GM18498 (cell line): Measurements from ENCODE around the gene CSK.

Experiments
- ATAC-seq: cut with Tn5 transposase; IDR thresholded peaks from one replicate; pipeline ENCODE4 v1.9.1; 2021; ENCODE audit warnings: mild to moderate bottlenecking, moderate library complexity; ENCODE audit not compliant: unreplicated experiment

The CSK gene

GRCh38 chr15:74822233-74822632 lies 40.4 kb downstream of the CSK start:
- no peak for ATAC-seq

- ATAC-seq = no peak
These were observed 41.4 kb downstream of the CSK start for GRCh38 chr15:74823324-74823723.

- ATAC-seq = no peak
These were observed 43.1 kb downstream of the CSK start for GRCh38 chr15:74824976-74825375.

GRCh38 chr15:74825866-74826265 lies 44.0 kb downstream of the CSK start:
- no peak for ATAC-seq

- ATAC-seq = no peak
These were observed 44.5 kb downstream of the CSK start, which contains the start of gene CPLX3 for GRCh38 chr15:74826364-74826819. TSS of gene CPLX3 (plus strand) at chr15:74826627. CDS start at chr15:74826704, 77 bp downstream.

GRCh38 chr15:74826921-74827320 lies 45.0 kb downstream of the CSK start:
- ATAC-seq = no peak

GRCh38 chr15:74827614-74828013 lies 45.7 kb downstream of the CSK start:
- ATAC-seq = no peak

- ATAC-seq = no peak
These were observed 47.0 kb downstream of the CSK start for GRCh38 chr15:74828835-74829234.

- ATAC-seq = no peak
These were observed 47.6 kb downstream of the CSK start for GRCh38 chr15:74829486-74829885.

- no peak for ATAC-seq
These were observed 48.1 kb downstream of the CSK start for GRCh38 chr15:74829991-74830390.

GRCh38 chr15:74830868-74831267 lies 49.0 kb downstream of the CSK start:
- no peak for ATAC-seq

- ATAC-seq = no peak
These were observed 50.1 kb downstream of the CSK start for GRCh38 chr15:74831813-74832495.

- no peak for ATAC-seq
These were observed 50.9 kb downstream of the CSK start for GRCh38 chr15:74832826-74833225.

GRCh38 chr15:74833376-74834107 lies 51.7 kb downstream of the CSK start:
- no peak for ATAC-seq

GRCh38 chr15:74835312-74835823 lies 53.5 kb downstream of the CSK start:
- no peak for ATAC-seq

- ATAC-seq = no peak
These were observed 55.0 kb downstream of the CSK start for GRCh38 chr15:74836846-74837245.

GRCh38 chr15:74837482-74838136 lies 55.7 kb downstream of the CSK start:
- no peak for ATAC-seq

- no peak for ATAC-seq
These were observed 56.2 kb downstream of the CSK start for GRCh38 chr15:74838137-74838516.

- ATAC-seq = no peak
These were observed 57.1 kb downstream of the CSK start for GRCh38 chr15:74838746-74839525.

GRCh38 chr15:74839526-74840395 lies 57.9 kb downstream of the CSK start:
- ATAC-seq = no peak
